T follicular helper cell (primary cell): ENCODE measurements around the gene CHRNA10.
A peak's percentile ranks its signal among the peaks of the same experiment; 100 is the strongest.
"Not testable (repeated sequence)": the region's sequence is repeated elsewhere in the genome, so short reads cannot be mapped to it uniquely, and the experiment has no call there.

Experiments used
- DNase-seq: peaks from one replicate; pipeline ENCODE4 v3.0.0-alpha.2; 2020; ENCODE audit warnings: low read depth

The CHRNA10 gene

GRCh38 chr11:3665336-3666022 is 5.7 kb downstream of the CHRNA10 start:
- no peak for DNase-seq

GRCh38 chr11:3664032-3664630 is 7.1 kb downstream of the CHRNA10 start:
- no peak for DNase-seq

GRCh38 chr11:3662856-3663255 is 8.3 kb downstream of the CHRNA10 start:
- no peak for DNase-seq

- DNase-seq = no peak
Observed at GRCh38 chr11:3660960-3661359, 10.2 kb downstream of the CHRNA10 start.

GRCh38 chr11:3659595-3660515 is 11.3 kb downstream of the CHRNA10 start:
- no peak for DNase-seq

GRCh38 chr11:3658252-3658651 is 12.9 kb downstream of the CHRNA10 start:
- no peak for DNase-seq

GRCh38 chr11:3657331-3657730 is 13.9 kb downstream of the CHRNA10 start:
- not testable (repeated sequence) for DNase-seq

- DNase-seq = no peak
Observed at GRCh38 chr11:3655547-3655946, 15.6 kb downstream of the CHRNA10 start.

- DNase-seq = not testable (repeated sequence)
Observed at GRCh38 chr11:3652514-3652913, 18.7 kb downstream of the CHRNA10 start.

- DNase-seq = not testable (repeated sequence)
Observed at GRCh38 chr11:3649374-3649773, 21.8 kb downstream of the CHRNA10 start.

- DNase-seq = not testable (repeated sequence)
Observed at GRCh38 chr11:3648843-3649242, 22.3 kb downstream of the CHRNA10 start.

- DNase-seq = no peak
Observed at GRCh38 chr11:3645552-3645951, 25.6 kb downstream of the CHRNA10 start.

- no peak for DNase-seq
Observed at GRCh38 chr11:3644817-3645235, 26.4 kb downstream of the CHRNA10 start, which contains the start of gene ART1. Gene ART1 (plus strand): TSS chr11:3645128. CDS start chr11:3659214, 14,086 bp downstream.

GRCh38 chr11:3643102-3643546 is 28.1 kb downstream of the CHRNA10 start:
- DNase-seq = not testable (repeated sequence)

- peak; percentile 73 for DNase-seq
Observed at GRCh38 chr11:3642071-3642951, 28.9 kb downstream of the CHRNA10 start.

GRCh38 chr11:3641701-3642070 is 29.5 kb downstream of the CHRNA10 start, which contains the start of gene ART5:
Gene ART5 (minus strand): TSS chr11:3641992. CDS start chr11:3641862, 130 bp downstream.
- no peak for DNase-seq

GRCh38 chr11:3641191-3641590 is 30.0 kb downstream of the CHRNA10 start:
- DNase-seq = no peak

- DNase-seq = no peak
Observed at GRCh38 chr11:3639841-3640240, 31.3 kb downstream of the CHRNA10 start.

- no peak for DNase-seq
Observed at GRCh38 chr11:3638513-3638912, 32.7 kb downstream of the CHRNA10 start.

- no peak for DNase-seq
Observed at GRCh38 chr11:3637201-3637600, 34.0 kb downstream of the CHRNA10 start.

- no peak for DNase-seq
Observed at GRCh38 chr11:3635641-3636375, 35.4 kb downstream of the CHRNA10 start.
